LNCAP (cell line): ENCODE measurements around the gene CSRNP2.

Experiments
- TF ChIP-seq, protein P1 (sequence below): fragments of 450-650 bp; IDR thresholded peaks from 2 replicates; pipeline ENCODE4 v1.5.1; 2017; ENCODE audit warnings: mild to moderate bottlenecking

The CSRNP2 gene

DNA sequence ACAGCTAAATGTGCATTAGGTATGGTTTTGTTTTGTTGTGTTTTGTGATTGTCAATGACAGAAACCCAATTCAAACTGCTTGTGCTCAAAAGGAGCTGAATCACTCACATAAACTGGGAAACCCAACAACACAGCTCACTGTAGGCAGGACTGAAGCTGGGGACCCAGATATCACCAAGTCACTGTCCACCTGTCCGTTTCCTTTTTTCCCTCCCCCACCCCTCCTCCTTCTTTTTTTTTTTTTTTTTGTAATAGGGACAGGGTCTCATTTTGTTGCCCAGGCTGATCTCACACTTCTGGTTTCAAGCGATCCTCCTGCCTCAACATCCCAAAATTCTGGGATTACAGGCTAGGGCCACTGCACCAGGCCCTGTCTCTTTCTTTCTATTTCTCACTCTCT lies 50.3 kb downstream of the CSRNP2 start:
- TF ChIP-seq, protein P1, sequence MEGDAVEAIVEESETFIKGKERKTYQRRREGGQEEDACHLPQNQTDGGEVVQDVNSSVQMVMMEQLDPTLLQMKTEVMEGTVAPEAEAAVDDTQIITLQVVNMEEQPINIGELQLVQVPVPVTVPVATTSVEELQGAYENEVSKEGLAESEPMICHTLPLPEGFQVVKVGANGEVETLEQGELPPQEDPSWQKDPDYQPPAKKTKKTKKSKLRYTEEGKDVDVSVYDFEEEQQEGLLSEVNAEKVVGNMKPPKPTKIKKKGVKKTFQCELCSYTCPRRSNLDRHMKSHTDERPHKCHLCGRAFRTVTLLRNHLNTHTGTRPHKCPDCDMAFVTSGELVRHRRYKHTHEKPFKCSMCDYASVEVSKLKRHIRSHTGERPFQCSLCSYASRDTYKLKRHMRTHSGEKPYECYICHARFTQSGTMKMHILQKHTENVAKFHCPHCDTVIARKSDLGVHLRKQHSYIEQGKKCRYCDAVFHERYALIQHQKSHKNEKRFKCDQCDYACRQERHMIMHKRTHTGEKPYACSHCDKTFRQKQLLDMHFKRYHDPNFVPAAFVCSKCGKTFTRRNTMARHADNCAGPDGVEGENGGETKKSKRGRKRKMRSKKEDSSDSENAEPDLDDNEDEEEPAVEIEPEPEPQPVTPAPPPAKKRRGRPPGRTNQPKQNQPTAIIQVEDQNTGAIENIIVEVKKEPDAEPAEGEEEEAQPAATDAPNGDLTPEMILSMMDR, result no peak

DNA sequence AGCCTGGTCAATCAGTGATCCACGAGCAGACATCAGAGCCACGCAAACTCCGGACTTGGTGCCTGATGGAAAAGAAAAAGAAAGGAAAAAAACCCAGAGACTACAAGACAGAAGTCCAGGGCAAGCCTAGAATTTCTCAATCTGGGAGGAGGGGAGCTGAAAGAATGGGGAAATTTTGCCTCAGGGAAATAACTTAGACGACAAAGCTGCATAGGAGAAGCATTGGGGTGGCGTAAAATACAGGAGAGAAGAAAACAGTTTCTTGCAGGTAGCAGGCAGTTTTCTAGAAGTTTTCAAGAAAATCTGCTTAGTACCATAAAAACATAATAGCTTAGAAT lies 54.6 kb downstream of the CSRNP2 start:
- TF ChIP-seq, protein P1, result no peak

DNA sequence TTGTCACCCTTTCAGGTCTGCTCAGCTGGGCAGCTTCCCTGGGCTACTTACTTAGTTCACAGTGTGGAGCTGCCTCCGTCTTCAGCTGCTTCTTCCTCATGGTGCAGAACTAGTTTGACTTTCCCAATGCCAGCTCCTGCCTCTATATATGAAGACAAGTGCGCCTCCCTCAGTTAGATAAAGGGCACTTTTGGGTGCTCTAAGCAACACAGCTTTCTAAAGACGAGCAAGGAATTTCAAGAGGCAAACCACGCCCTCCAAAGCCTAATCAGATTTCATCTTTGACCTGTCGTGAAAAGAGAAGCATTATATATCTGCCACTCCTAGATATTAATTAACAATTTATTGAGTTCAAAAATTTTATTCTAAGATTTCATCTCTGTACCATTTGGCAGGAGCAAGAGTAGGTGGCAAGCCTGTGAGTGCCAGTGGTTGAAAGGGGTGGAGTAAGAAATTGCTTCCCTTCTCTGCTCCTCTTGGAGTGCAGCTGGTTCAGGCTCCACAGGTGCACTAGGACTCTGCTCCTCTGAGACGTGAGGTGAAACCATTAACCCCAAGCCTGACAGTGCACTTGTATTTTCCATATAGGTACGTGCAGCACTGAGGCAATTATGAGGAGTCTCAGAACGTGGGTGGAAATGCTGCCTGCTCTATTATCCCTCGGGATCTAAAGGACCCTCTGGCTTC lies 55.1 kb downstream of the CSRNP2 start:
- TF ChIP-seq, protein P1, result peak; percentile 26; the same call in 1 of the 2 replicates

DNA sequence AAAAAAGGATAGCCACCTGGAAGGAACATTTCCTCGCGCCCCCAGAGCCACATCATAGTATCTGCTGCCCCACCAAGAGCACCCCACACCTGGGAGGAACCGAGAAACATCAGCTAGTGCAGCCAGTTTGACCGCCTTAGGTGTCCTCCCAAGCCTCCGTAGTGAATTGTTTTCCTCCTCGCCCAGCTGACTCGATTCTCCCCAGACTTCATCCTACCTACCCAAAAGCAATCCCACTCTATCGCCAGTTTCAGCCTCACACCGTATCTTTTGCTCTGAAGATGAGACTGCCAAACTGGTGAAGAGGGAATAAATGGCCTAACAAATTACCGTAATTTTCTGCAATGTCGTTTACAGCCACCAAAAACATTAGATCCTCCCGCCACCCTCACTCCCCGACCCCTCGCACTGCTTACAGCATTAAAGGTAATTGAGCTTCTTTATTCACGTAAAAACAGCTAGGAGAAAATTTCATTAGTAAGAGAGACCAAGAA lies 56.0 kb downstream of the CSRNP2 start:
- TF ChIP-seq, protein P1, result no peak

DNA sequence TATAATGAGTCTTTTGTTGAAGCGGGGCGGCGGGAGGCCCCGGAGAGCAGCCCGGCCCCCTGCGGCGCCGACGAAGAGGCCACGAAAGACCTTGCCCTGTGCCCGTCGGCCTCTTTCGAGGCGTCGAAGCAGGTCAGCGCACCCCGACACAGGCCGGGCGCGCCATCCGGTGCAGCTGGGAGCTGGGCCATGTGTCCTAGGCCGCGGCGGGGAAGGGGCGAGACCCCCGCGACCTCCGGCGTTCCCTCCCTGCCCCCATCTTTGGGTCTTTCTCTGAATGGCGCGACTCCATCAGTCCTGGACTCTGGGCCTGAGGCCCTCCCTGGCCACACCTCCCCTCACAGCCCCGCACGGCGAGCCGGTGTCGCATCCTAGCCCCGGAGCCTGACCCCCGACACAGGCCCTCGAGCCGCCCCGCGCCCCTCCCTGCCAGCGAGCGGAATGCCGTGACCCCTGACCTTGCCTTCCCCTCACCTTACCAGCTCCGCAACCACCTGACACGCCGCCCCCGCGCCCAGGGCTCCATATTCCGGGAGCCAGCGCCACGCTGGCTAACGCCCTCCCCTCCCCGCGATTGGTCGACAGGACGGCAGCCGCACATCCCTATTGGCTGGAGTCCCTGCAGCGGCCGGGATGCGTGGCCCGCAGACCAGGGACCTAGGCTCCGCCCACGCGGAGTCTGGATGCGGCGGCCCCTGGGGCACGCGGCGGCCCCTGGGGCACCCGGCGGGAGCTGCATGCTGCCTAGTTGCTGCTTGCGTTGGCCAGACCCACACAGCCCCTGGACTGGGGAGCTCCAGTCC lies 57.4 kb downstream of the CSRNP2 start, which contains the start of gene SLC11A2:
Gene SLC11A2 (minus strand): TSS at position 549 of the 803 bp plus-strand sequence. CDS start 15,656 bp downstream, outside the sequence.
- TF ChIP-seq, protein P1, result no peak

DNA sequence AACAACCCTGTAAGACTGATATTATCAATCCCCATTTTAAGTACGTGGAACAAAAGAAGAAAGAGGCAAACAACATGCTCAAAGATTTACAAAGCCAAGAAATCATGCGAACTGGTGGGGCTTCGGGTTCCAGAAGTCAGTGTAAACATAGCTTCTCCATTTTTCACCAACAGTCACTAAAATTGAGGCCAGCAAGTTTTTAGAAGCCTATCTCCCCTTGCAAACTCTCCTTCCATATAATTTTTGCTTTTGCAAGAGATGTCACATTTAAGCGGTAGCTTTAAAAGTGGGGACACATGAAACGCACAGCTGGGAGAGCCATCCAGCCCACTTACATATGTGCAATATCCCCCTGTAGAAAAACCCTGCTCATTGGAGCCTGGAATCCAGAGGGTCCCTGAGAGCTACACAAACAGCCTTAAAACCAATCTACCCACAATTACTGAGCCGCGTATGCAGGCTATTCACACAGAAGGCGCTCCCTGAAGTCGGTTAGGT lies 58.0 kb downstream of the CSRNP2 start:
- TF ChIP-seq, protein P1, result no peak

DNA sequence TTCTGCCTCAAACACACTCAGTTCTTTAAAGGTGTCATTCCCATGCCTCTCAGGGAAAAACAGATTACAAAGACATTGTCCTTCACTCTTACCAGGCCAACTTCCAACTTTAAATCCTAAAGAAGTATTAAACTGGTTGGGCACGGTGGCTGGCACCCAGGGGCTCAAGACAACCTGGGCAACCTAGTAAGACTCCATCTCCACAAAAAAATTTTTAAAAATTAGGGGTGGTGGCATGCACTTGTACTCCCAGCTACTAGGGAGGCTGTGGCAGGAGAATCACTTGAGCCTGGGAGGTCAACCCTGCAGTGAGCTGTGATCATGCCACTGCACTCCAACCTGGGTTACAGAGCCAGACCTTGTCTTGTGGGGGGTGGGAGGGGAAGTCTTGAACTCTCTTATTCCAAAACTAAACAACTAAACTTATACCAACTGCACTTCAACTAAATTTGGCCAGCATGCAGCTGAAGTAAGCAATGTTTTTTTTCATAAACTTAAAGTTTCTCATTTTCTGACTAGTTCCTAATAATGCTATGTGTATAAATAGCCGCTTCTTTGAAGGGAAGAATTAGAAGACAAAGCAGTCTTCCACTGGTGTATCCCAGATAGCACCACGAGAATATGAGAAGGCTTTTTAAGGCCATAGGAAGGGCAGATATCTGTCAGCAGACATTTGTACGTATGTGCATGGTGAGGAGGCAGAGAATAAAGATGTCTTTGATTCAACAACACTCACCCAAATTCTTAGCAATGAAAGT lies 59.6 kb downstream of the CSRNP2 start:
- TF ChIP-seq, protein P1, result no peak
